H1 (cell line): Measurements from ENCODE around the gene LRRK1. TPM values are rescaled to one million over a fixed set of nuclear protein-coding genes. Genes with fewer than 3 reads are reported as not detected.
A peak's percentile ranks its signal among the peaks of the same experiment; 100 is the strongest.

Source experiments
- CTCF ChIA-PET: fragments of 300-600 bp; sonication (Branson Sonifier 250); formaldehyde crosslinking; loops from one replicate; lab custom pipeline; 2021; ENCODE audit not compliant: partially characterized antibody; lab: Charles Lee
- POLR2A ChIA-PET: fragments of 300-600 bp; sonication (Branson Sonifier 250); formaldehyde crosslinking; loops from one replicate; lab custom pipeline; 2021; ENCODE audit warnings: inconsistent platforms; ENCODE audit not compliant: partially characterized antibody; lab: Charles Lee
- DNase-seq, 2 experiments: peaks; one replicate each; pipeline versions ENCODE4 v3.0.0 to v3.0.0-alpha.2; 2010 to 2022; ENCODE audit warnings: low spot score in 2 of 2, low read depth in 1 of 2, mixed read lengths in 1 of 2
- FAIRE-seq: peaks from 2 replicates; lab custom pipeline; 2011; peaks lifted over from hg19 to GRCh38; lab: Jason Lieb, UNC
- H2AFZ ChIP-seq: 2 replicates; pipeline ENCODE4 v1.8.1; 2012; ENCODE audit warnings: low read length, inconsistent platforms
- H2AK5ac ChIP-seq: 2 replicates; pipeline ENCODE4 v1.6.1; 2013; ENCODE audit warnings: low read depth, low read length
- H2BK120ac ChIP-seq: replicated peaks from 2 replicates; pipeline ENCODE3; 2013; ENCODE audit warnings: low read depth, low read length, inconsistent platforms
- H2BK12ac ChIP-seq: 2 replicates; pipeline ENCODE4 v1.6.1; 2013; ENCODE audit warnings: low read depth, low read length
- H2BK15ac ChIP-seq: 2 replicates; pipeline ENCODE4 v1.6.1; 2013; ENCODE audit warnings: low read length
- H2BK20ac ChIP-seq: 2 replicates; pipeline ENCODE4 v1.6.1; 2013; ENCODE audit warnings: low read length
- H2BK5ac ChIP-seq: 2 replicates; pipeline ENCODE4 v1.6.1; 2013; ENCODE audit warnings: low read depth, low read length
- H3K14ac ChIP-seq: 2 replicates; pipeline ENCODE4 v1.6.1; 2013; ENCODE audit warnings: inconsistent platforms; ENCODE audit not compliant: insufficient read length
- H3K18ac ChIP-seq: 2 replicates; pipeline ENCODE4 v1.6.1; 2013; ENCODE audit warnings: low read length; ENCODE audit errors: extremely low read depth
- H3K23ac ChIP-seq: 2 replicates; pipeline ENCODE4 v1.6.1; 2013; ENCODE audit warnings: inconsistent platforms; ENCODE audit not compliant: insufficient read length
- H3K23me2 ChIP-seq: 2 replicates; pipeline ENCODE4 v1.6.1; 2013; ENCODE audit warnings: low read depth, low read length
- H3K27ac ChIP-seq: 2 replicates; pipeline ENCODE4 v1.6.1; 2011; ENCODE audit warnings: low read depth, low read length, inconsistent platforms
- H3K27me3 ChIP-seq, 4 experiments: replicated peaks in 1 of 4; 1 replicate in 1 of 4; 2 replicates in 3 of 4; pipeline versions ENCODE4 v1.6.1 to v1.8.1; 2011 to 2013; ENCODE audit warnings: low read length in 3 of 4, mild to moderate bottlenecking in 3 of 4, inconsistent platforms in 2 of 4, mixed read lengths in 2 of 4, moderate library complexity in 1 of 4; ENCODE audit not compliant: control insufficient read depth in 3 of 4, insufficient read depth in 3 of 4; ENCODE audit errors: extremely low read depth in 1 of 4
- H3K36me3 ChIP-seq, 4 experiments: 2 replicates each; pipeline versions ENCODE4 v1.6.1 to v1.8.1; 2011 to 2013; ENCODE audit warnings: mild to moderate bottlenecking in 4 of 4, low read length in 3 of 4, moderate library complexity in 2 of 4, control low read depth in 1 of 4, inconsistent platforms in 1 of 4; ENCODE audit not compliant: insufficient read depth in 4 of 4, control insufficient read depth in 2 of 4
- H3K4ac ChIP-seq: replicated peaks from 2 replicates; pipeline ENCODE3; 2013; ENCODE audit warnings: low read length, low read depth, mixed read lengths, inconsistent platforms; ENCODE audit not compliant: insufficient read length
- H3K4me1 ChIP-seq, 4 experiments: replicated peaks in 1 of 4; 1 replicate in 1 of 4; 2 replicates in 3 of 4; pipeline versions ENCODE4 v1.6.1 to v1.8.1; 2011 to 2013; ENCODE audit warnings: low read length in 3 of 4, inconsistent platforms in 2 of 4, mixed read lengths in 1 of 4; ENCODE audit not compliant: insufficient read depth in 4 of 4, control insufficient read depth in 3 of 4
- H3K4me2 ChIP-seq, 2 experiments: 2 replicates each; pipeline versions ENCODE4 v1.6.1 to v1.8.1; 2011 to 2013; ENCODE audit warnings: low read depth in 2 of 2, low read length in 2 of 2, control low read depth in 1 of 2, inconsistent platforms in 1 of 2, mild to moderate bottlenecking in 1 of 2; ENCODE audit not compliant: insufficient read depth in 1 of 2
- H3K4me3 ChIP-seq, 4 experiments: fragments of 200-600, 300-600 bp in 1 of 4; sonication (generic), shearing (Covaris generic), sonication (Bioruptor Twin) in 1 of 4; 2 replicates each; pipeline versions ENCODE4 v1.5.1 to v1.8.1; 2011 to 2016; ENCODE audit warnings: low read length in 4 of 4, low read depth in 3 of 4, control low read depth in 2 of 4, inconsistent platforms in 2 of 4, mild to moderate bottlenecking in 2 of 4, mixed read lengths in 1 of 4, moderate library complexity in 1 of 4; ENCODE audit not compliant: insufficient read depth in 2 of 4; ENCODE audit errors: extremely low read depth in 1 of 4
- H3K56ac ChIP-seq: replicated peaks from 2 replicates; pipeline ENCODE3; 2013; ENCODE audit warnings: low read depth, mild to moderate bottlenecking, mixed read lengths, low read length, inconsistent platforms; ENCODE audit not compliant: insufficient read length
- H3K79me1 ChIP-seq: 2 replicates; pipeline ENCODE4 v1.6.1; 2013; ENCODE audit warnings: low read depth, low read length, control low read depth
- H3K79me2 ChIP-seq, 2 experiments: 2 replicates each; pipeline versions ENCODE4 v1.6.1 to v1.8.1; 2012 to 2013; ENCODE audit warnings: low read length in 2 of 2, mild to moderate bottlenecking in 2 of 2, inconsistent platforms in 1 of 2; ENCODE audit not compliant: insufficient read depth in 2 of 2, control insufficient read depth in 1 of 2
- H3K9ac ChIP-seq, 4 experiments: replicated peaks in 1 of 4; 1 replicate in 1 of 4; 2 replicates in 3 of 4; pipeline versions ENCODE4 v1.6.1 to v1.8.1; 2011 to 2013; ENCODE audit warnings: low read depth in 3 of 4, low read length in 3 of 4, control low read depth in 2 of 4, mild to moderate bottlenecking in 2 of 4, moderate library complexity in 2 of 4, inconsistent platforms in 1 of 4; ENCODE audit errors: extremely low read depth in 1 of 4
- H3K9me3 ChIP-seq, 2 experiments: 2 replicates each; pipeline versions ENCODE4 v1.6.1 to v1.8.1; 2012 to 2013; ENCODE audit warnings: mild to moderate bottlenecking in 2 of 2, moderate library complexity in 2 of 2, control low read depth in 1 of 2, inconsistent platforms in 1 of 2, low read depth in 1 of 2, low read length in 1 of 2, mixed read lengths in 1 of 2; ENCODE audit not compliant: insufficient read depth in 2 of 2
- H4K20me1 ChIP-seq, 2 experiments: replicated peaks in 1 of 2; 2 replicates each; pipeline versions ENCODE3 to v1.8.1; 2011 to 2013; ENCODE audit warnings: inconsistent platforms in 2 of 2, low read length in 2 of 2, mild to moderate bottlenecking in 1 of 2; ENCODE audit not compliant: insufficient read depth in 2 of 2, control insufficient read depth in 1 of 2
- H4K5ac ChIP-seq: 2 replicates; pipeline ENCODE4 v1.6.1; 2013; ENCODE audit warnings: low read length, low read depth, mixed read lengths, inconsistent platforms; ENCODE audit not compliant: insufficient read length
- H4K8ac ChIP-seq: 2 replicates; pipeline ENCODE4 v1.8.0; 2013; ENCODE audit warnings: mild to moderate bottlenecking, moderate library complexity, low read length, inconsistent platforms; ENCODE audit not compliant: insufficient read depth; ENCODE audit errors: extremely low read depth
- H4K91ac ChIP-seq: replicated peaks from 2 replicates; pipeline ENCODE3; 2013; ENCODE audit warnings: low read length, mixed read lengths, inconsistent platforms; ENCODE audit not compliant: insufficient read length
- CBX5 ChIP-seq: fragments of 300-800, 300-1000 bp; sonication (generic); IDR thresholded peaks from 2 replicates; pipeline ENCODE4 v1.7.1; 2016; ENCODE audit warnings: antibody characterized with exemption, low read length, low read depth
- KDM5A ChIP-seq: fragments of 200-600 bp; IDR thresholded peaks from 2 replicates; pipeline ENCODE4 v1.7.1; 2012; ENCODE audit warnings: mild to moderate bottlenecking, low read length, inconsistent platforms, mixed read lengths
- NRF1 ChIP-seq: IDR thresholded peaks from 2 replicates; pipeline ENCODE4 v1.6.1; 2011; ENCODE audit warnings: mild to moderate bottlenecking, low read depth, low read length, improper control_type of control experiment
- SP4 ChIP-seq: IDR thresholded peaks from 2 replicates; pipeline ENCODE4 v1.6.1; 2012; ENCODE audit warnings: low read length, inconsistent platforms
- WGBS, 2 experiments: shearing (Covaris generic) in 1 of 2; methylation state at CpG; one replicate each; pipeline versions ENCODE4 v1.1.6 to v1.1.7; 2013 to 2015; ENCODE audit warnings: low lambda C conversion rate in 2 of 2, mixed read lengths in 2 of 2, inconsistent platforms in 1 of 2, low coverage in 1 of 2, missing lambda C conversion rate in 1 of 2; ENCODE audit not compliant: insufficient replicate concordance in 2 of 2, insufficient coverage in 1 of 2, insufficient read length in 1 of 2; ENCODE audit errors: extremely low coverage in 1 of 2, missing lambda C conversion rate in 1 of 2; 5-methylcytosine and 5-hydroxymethylcytosine counted together
- polyA plus RNA-seq, 7 experiments: library from polyadenylated mRNA; depleted of rRNA in 3 of 7; stranded (reverse) in 5 of 7; unstranded in 2 of 7; fragments of >200 nt in 5 of 7; fragments of 200-250 nt in 2 of 7; gene quantifications; 1 replicate in 5 of 7; 2 replicates in 1 of 7; 4 replicates in 1 of 7; pipeline versions ENCODE4 v1.2.1 to v1.2.3, GENCODE V29; 2011 to 2013; ENCODE audit warnings: missing spikeins in 2 of 7, mixed read lengths in 2 of 7
- total RNA-seq: library from RNA; stranded (reverse); fragmentation: NEBNext Ultra II Directional; extraction: Animal tissue kit (Norgen Biotek cat#: 25700); gene quantifications from 2 replicates; pipeline ENCODE4 v1.2.1, GENCODE V29; 2021

LRRK1 gene
- total and polyA plus RNA-seq, 2 of the 8 experiments (the other 6 are each of a cell fraction or from before 2014, with no cell fraction given), result 1.2 to 3.6 TPM

GRCh38 chr15:101064795-101065569, 145.8 kb downstream of the LRRK1 start:
- no peak overlapping the region for H3K23ac ChIP-seq
- H2BK15ac ChIP-seq, result peak overlapping the region; percentile 73; the same call in 1 of the 2 replicates
- peak overlapping the region; percentile 72 for H4K8ac ChIP-seq
- H3K4me3 ChIP-seq, result no peak overlapping the region
- DNase-seq, result no peak
- H3K23me2 ChIP-seq, result no peaks in the 10 kb centered on the region; the same call in 1 of the 2 replicates
- H3K9me3 ChIP-seq, result no peaks in the 10 kb centered on the region
- ChIA-PET POLR2A (interaction anchor here (1.3 to 1.6 kb wide), 2 partner anchors 18 kb away, joined by 3 to 4 read pairs; no protein-coding TSS in a partner anchor), CTCF (interaction anchor here (0.9 to 6.0 kb wide), 12 partner anchors 17 to 192 kb away, joined by 3 to 39 read pairs (median 6); no protein-coding TSS in a partner anchor)
- H2BK20ac ChIP-seq, result peak overlapping the region; percentile 88
- no peak overlapping the region for H3K14ac ChIP-seq
- WGBS, 2 experiments, result 97% methylated on average over 16 of the region's 19 CpGs; no CpG with 5 or more reads in 1 of the 2 experiments
- no peaks in the 10 kb centered on the region for H3K27me3 ChIP-seq
- H2AFZ ChIP-seq, result no peak overlapping the region
- no peak overlapping the region for H3K56ac ChIP-seq
- H3K36me3 ChIP-seq, result no peaks in the 10 kb centered on the region
- FAIRE-seq, result no peak
- no peak overlapping the region for H4K5ac ChIP-seq
- peak overlapping the region; percentile 99; the same call in 1 of the 2 replicates for H2BK12ac ChIP-seq
- H2BK120ac ChIP-seq, result peak overlapping the region; percentile 12
- no peaks in the 10 kb centered on the region for H3K79me2 ChIP-seq
- H2BK5ac ChIP-seq, result peak overlapping the region; percentile 100; the same call in 1 of the 2 replicates
- no peaks in the 10 kb centered on the region for H3K79me1 ChIP-seq
- H4K91ac ChIP-seq, result peak overlapping the region; percentile 88
- peaks cover 28 to 54% (median 38%) of the 10 kb centered on the region in 4 experiments for H3K4me1 ChIP-seq
- no peak overlapping the region for H3K4me2 ChIP-seq
- no peaks in the 10 kb centered on the region for H4K20me1 ChIP-seq
- H3K4ac ChIP-seq, result peak overlapping the region; percentile 75
- H3K27ac ChIP-seq, result no peak overlapping the region
- H2AK5ac ChIP-seq, result peak overlapping the region; percentile 79; the same call in 1 of the 2 replicates
- H3K18ac ChIP-seq, result peak overlapping the region; percentile 75
- H3K9ac ChIP-seq, result no peak overlapping the region
- TF ChIP-seq KDM5A, result no peak
- TF ChIP-seq NRF1, result no peak
- TF ChIP-seq SP4, result no peak
- no peak for TF ChIP-seq CBX5
